IMR-90 (cell line): ENCODE results near the gene ZNF782. TPM values are rescaled to one million over a fixed set of nuclear protein-coding genes. Genes with fewer than 3 reads are reported as not detected.

Experiments
- ATAC-seq: fragments of 200-7000 bp; cut with Tn5 transposase; 2 replicates; pipeline ENCODE4 v1.9.1; 2020; ENCODE audit warnings: low read depth, mild to moderate bottlenecking, moderate library complexity
- BruUV-seq: library from RNA; stranded (reverse); fragments of 400-500 nt; replicated peaks from 2 replicates; lab custom pipeline; 2021; lab: Mats Ljungman, UMichigan
- CTCF ChIA-PET: fragments of 300-600 bp; formaldehyde crosslinking; extraction: SDS; loops from one replicate; lab custom pipeline; 2021; ENCODE audit warnings: antibody characterized with exemption; lab: Yijun Ruan, JAX
- POLR2A ChIA-PET: fragments of 300-600 bp; sonication (Branson Sonifier 250); formaldehyde crosslinking; loops from one replicate; lab custom pipeline; 2022; ENCODE audit warnings: antibody characterized with exemption; ENCODE audit not compliant: unreplicated experiment; lab: Charles Lee
- DNase-seq: peaks from one replicate; pipeline ENCODE4 v3.0.0; 2013
- H2AFZ ChIP-seq: replicated peaks from 2 replicates; pipeline ENCODE3; 2013; ENCODE audit warnings: low read length, mild to moderate bottlenecking; ENCODE audit not compliant: poor library complexity
- H2AK5ac ChIP-seq: 2 replicates; pipeline ENCODE4 v1.6.1; 2013; ENCODE audit warnings: low read depth, low read length, inconsistent platforms
- H2AK9ac ChIP-seq: replicated peaks from 2 replicates; pipeline ENCODE3; 2013; ENCODE audit warnings: mild to moderate bottlenecking, low read depth, low read length, moderate library complexity; ENCODE audit not compliant: poor library complexity
- H2BK120ac ChIP-seq: 2 replicates; pipeline ENCODE4 v1.6.1; 2013; ENCODE audit warnings: low read depth, low read length, inconsistent platforms
- H2BK15ac ChIP-seq: 3 replicates; pipeline ENCODE4 v1.6.1; 2013; ENCODE audit warnings: low read depth, low read length, inconsistent platforms
- H2BK20ac ChIP-seq: 2 replicates; pipeline ENCODE4 v1.6.1; 2013; ENCODE audit warnings: low read depth, mild to moderate bottlenecking, inconsistent platforms, low read length, moderate library complexity
- H2BK5ac ChIP-seq: 2 replicates; pipeline ENCODE4 v1.6.1; 2013; ENCODE audit warnings: mild to moderate bottlenecking, low read depth, low read length, inconsistent platforms; ENCODE audit not compliant: poor library complexity, severe bottlenecking
- H3K14ac ChIP-seq: replicated peaks from 2 replicates; pipeline ENCODE4 v1.6.1; 2013; ENCODE audit warnings: low read depth, low read length, inconsistent platforms
- H3K18ac ChIP-seq: 2 replicates; pipeline ENCODE4 v1.6.1; 2013; ENCODE audit warnings: low read depth, low read length, control low read depth
- H3K23ac ChIP-seq: 2 replicates; pipeline ENCODE4 v1.6.1; 2013; ENCODE audit warnings: low read depth, low read length, inconsistent platforms
- H3K27ac ChIP-seq: 2 replicates; pipeline ENCODE4 v1.5.1; 2013; ENCODE audit warnings: mild to moderate bottlenecking, control low read depth, low read length; ENCODE audit not compliant: insufficient read depth
- H3K27me3 ChIP-seq: 2 replicates; pipeline ENCODE4 v1.6.1; 2013; ENCODE audit warnings: low read length; ENCODE audit not compliant: control insufficient read depth, insufficient read depth
- H3K36me3 ChIP-seq: 2 replicates; pipeline ENCODE4 v1.6.1; 2013; ENCODE audit warnings: low read length, mixed read lengths; ENCODE audit not compliant: control insufficient read depth, insufficient read depth
- H3K4ac ChIP-seq: 2 replicates; pipeline ENCODE4 v1.6.1; 2013; ENCODE audit warnings: low read depth, low read length, inconsistent platforms
- H3K4me1 ChIP-seq: 2 replicates; pipeline ENCODE4 v1.6.1; 2013; ENCODE audit warnings: low read length, mixed read lengths; ENCODE audit not compliant: control insufficient read depth, insufficient read depth
- H3K4me2 ChIP-seq: 2 replicates; pipeline ENCODE4 v1.6.1; 2013; ENCODE audit warnings: low read depth, mild to moderate bottlenecking, control low read depth, low read length, moderate library complexity
- H3K4me3 ChIP-seq: 2 replicates; pipeline ENCODE4 v1.5.1; 2013; ENCODE audit warnings: low read depth, mild to moderate bottlenecking, control low read depth, low read length, moderate library complexity; ENCODE audit not compliant: insufficient read depth
- H3K56ac ChIP-seq: 2 replicates; pipeline ENCODE4 v1.6.1; 2013; ENCODE audit warnings: low read length, inconsistent platforms; ENCODE audit not compliant: insufficient read depth; ENCODE audit errors: extremely low read depth
- H3K79me1 ChIP-seq, 2 experiments: 2 replicates each; pipeline ENCODE4 v1.6.1; 2013; ENCODE audit warnings: low read length in 2 of 2, inconsistent platforms in 1 of 2, low read depth in 1 of 2
- H3K9ac ChIP-seq: 2 replicates; pipeline ENCODE4 v1.6.1; 2013; ENCODE audit warnings: low read depth, low read length, control low read depth
- H3K9me1 ChIP-seq: 2 replicates; pipeline ENCODE4 v1.6.1; 2013; ENCODE audit warnings: low read length, inconsistent platforms; ENCODE audit not compliant: insufficient read depth
- H3K9me3 ChIP-seq: 2 replicates; pipeline ENCODE4 v1.6.1; 2013; ENCODE audit warnings: low read length; ENCODE audit not compliant: control insufficient read depth, insufficient read depth
- H4K20me1 ChIP-seq: 2 replicates; pipeline ENCODE4 v1.6.1; 2013; ENCODE audit warnings: low read length, inconsistent platforms; ENCODE audit not compliant: insufficient read depth
- H4K5ac ChIP-seq: 2 replicates; pipeline ENCODE4 v1.6.1; 2013; ENCODE audit warnings: mild to moderate bottlenecking, low read depth, low read length, control low read depth
- H4K8ac ChIP-seq, 2 experiments: 2 replicates each; pipeline ENCODE4 v1.6.1; 2013; ENCODE audit warnings: low read depth in 2 of 2, low read length in 2 of 2, control low read depth in 1 of 2, inconsistent platforms in 1 of 2
- H4K91ac ChIP-seq: 2 replicates; pipeline ENCODE4 v1.6.1; 2013; ENCODE audit warnings: low read depth, low read length, inconsistent platforms; ENCODE audit not compliant: insufficient read depth
- BHLHE40 ChIP-seq: fragments of 150-350 bp; IDR thresholded peaks from 2 replicates; pipeline ENCODE4 v1.6.1; 2016; ENCODE audit warnings: mild to moderate bottlenecking, low read depth, low read length
- CEBPB ChIP-seq: IDR thresholded peaks from 2 replicates; pipeline ENCODE4 v1.6.1; 2012; ENCODE audit warnings: low read depth, low read length, improper control_type of control experiment
- CHD1 ChIP-seq: IDR thresholded peaks from 2 replicates; pipeline ENCODE4 v1.6.1; 2012; ENCODE audit warnings: low read depth, low read length, improper control_type of control experiment
- CTCF ChIP-seq: conservative IDR thresholded peaks from 2 replicates; pipeline ENCODE4 v1.5.1; 2012; ENCODE audit warnings: mild to moderate bottlenecking, low read depth, low read length, improper control_type of control experiment
- ELK1 ChIP-seq: fragments of 150-350 bp; IDR thresholded peaks from 2 replicates; pipeline ENCODE4 v1.6.1; 2016; ENCODE audit warnings: low read depth, mild to moderate bottlenecking, low read length, moderate library complexity, borderline replicate concordance
- MAFK ChIP-seq: IDR thresholded peaks from 2 replicates; pipeline ENCODE4 v1.6.1; 2012; ENCODE audit warnings: low read depth, low read length, improper control_type of control experiment
- MAZ ChIP-seq: IDR thresholded peaks from 2 replicates; pipeline ENCODE4 v1.6.1; 2012; ENCODE audit warnings: low read depth, mild to moderate bottlenecking, low read length, improper control_type of control experiment, moderate library complexity, borderline replicate concordance
- MXI1 ChIP-seq: IDR thresholded peaks from 2 replicates; pipeline ENCODE4 v1.6.1; 2012; ENCODE audit warnings: low read depth, mild to moderate bottlenecking, low read length, moderate library complexity, borderline replicate concordance
- NFE2L2 ChIP-seq: fragments of 150-350 bp; IDR thresholded peaks from 2 replicates; pipeline ENCODE4 v1.6.1; 2016; ENCODE audit warnings: low read depth, mild to moderate bottlenecking, low read length
- POLR2A ChIP-seq: IDR thresholded peaks from 2 replicates; pipeline ENCODE4 v1.6.1; 2012; ENCODE audit warnings: mild to moderate bottlenecking, low read depth, low read length
- RAD21 ChIP-seq: IDR thresholded peaks from 2 replicates; pipeline ENCODE4 v1.6.1; 2012; ENCODE audit warnings: low read length, improper control_type of control experiment
- RCOR1 ChIP-seq: IDR thresholded peaks from 2 replicates; pipeline ENCODE4 v1.6.1; 2012; ENCODE audit warnings: mild to moderate bottlenecking, low read length, improper control_type of control experiment; ENCODE audit not compliant: insufficient replicate concordance
- RFX5 ChIP-seq: IDR thresholded peaks from 2 replicates; pipeline ENCODE4 v1.8.0; 2012; ENCODE audit warnings: low read depth, mild to moderate bottlenecking, low read length, moderate library complexity
- USF2 ChIP-seq: fragments of 150-350 bp; IDR thresholded peaks from 2 replicates; pipeline ENCODE4 v1.6.1; 2017; ENCODE audit warnings: mild to moderate bottlenecking, antibody characterized with exemption, low read length, low read depth
- WGBS, 2 experiments: methylation state at CpG; one replicate each; pipeline versions ENCODE4 v1.1.5 to v1.1.7; 2013; ENCODE audit warnings: missing lambda C conversion rate in 2 of 2; ENCODE audit not compliant: insufficient read length in 1 of 2; ENCODE audit errors: extremely low coverage in 2 of 2; 5-methylcytosine and 5-hydroxymethylcytosine counted together
- dilution Hi-C: fragments of 300-500 bp; cut with HindIII; formaldehyde crosslinking; loops from one replicate; pipeline ENCODE4 v1.14.3; 2018; ENCODE audit warnings: low sequenced_read_pairs; ENCODE audit not compliant: unreplicated experiment
- in situ Hi-C: fragments of 300-500 bp; cut with MboI; formaldehyde crosslinking; loops from 3 replicates; pipeline ENCODE4 v1.14.3; 2019; ENCODE audit warnings: low sequenced_read_pairs, inconsistent platforms, mixed read lengths
- intact Hi-C: fragments of 100-400 bp; cut with micrococcal nuclease; formaldehyde crosslinking; loops from 2 replicates; pipeline ENCODE4 v1.10.0; 2022
- polyA plus RNA-seq, 3 experiments: library from polyadenylated mRNA; depleted of rRNA; stranded (reverse); fragments of >200 nt; gene quantifications; 2 replicates each; pipeline ENCODE4 v1.2.3, GENCODE V29; 2012; ENCODE audit warnings: low replicate concordance in 1 of 3
- total RNA-seq: library from RNA; depleted of rRNA; stranded (reverse); fragments of >200 nt; gene quantifications from 2 replicates; pipeline ENCODE4 v1.2.3, GENCODE V29; 2012

Gene ZNF782
- total and polyA plus RNA-seq, 2 of the 4 experiments (the other 2 are of a cell fraction): 0.86 to 4.3 TPM

GRCh38 chr9:96868709-96869108 lies 14.4 kb upstream of the ZNF782 start:
- H4K20me1 ChIP-seq: no peaks in the 10 kb centered on the region
- ChIA-PET CTCF (no interaction called here), POLR2A (no interaction called here)
- H4K5ac ChIP-seq: no peak overlapping the region
- no peak overlapping the region for H3K4me2 ChIP-seq
- H2BK120ac ChIP-seq: no peak overlapping the region
- no peak overlapping the region for H2AK5ac ChIP-seq
- no peak overlapping the region for H3K27ac ChIP-seq
- H2BK15ac ChIP-seq: no peak overlapping the region
- H2BK20ac ChIP-seq: no peak overlapping the region
- no peak overlapping the region for H3K23ac ChIP-seq
- H3K18ac ChIP-seq: no peak overlapping the region
- no peak for DNase-seq
- no peaks in the 10 kb centered on the region for H3K4me1 ChIP-seq
- TF ChIP-seq BHLHE40: no peak
- no peak for TF ChIP-seq CHD1
- no peak for TF ChIP-seq RAD21
- no peak for TF ChIP-seq USF2
- no peak for TF ChIP-seq CEBPB
- no peak for TF ChIP-seq MAFK
- no peak for TF ChIP-seq NFE2L2
- TF ChIP-seq RCOR1: no peak
- TF ChIP-seq ELK1: no peak
- TF ChIP-seq MAZ: no peak
- TF ChIP-seq MXI1: no peak
- TF ChIP-seq CTCF: no peak
- TF ChIP-seq RFX5: no peak
- no peak for TF ChIP-seq POLR2A
- no peak overlapping the region for H3K9ac ChIP-seq
- ATAC-seq: no peak
- no peaks in the 10 kb centered on the region for H3K9me1 ChIP-seq
- no peak overlapping the region for H3K4ac ChIP-seq
- no peak overlapping the region for H3K14ac ChIP-seq
- H2BK5ac ChIP-seq: no peak overlapping the region
- no peaks in the 10 kb centered on the region for H3K36me3 ChIP-seq
- BruUV-seq: no TSS peak
- H3K9me3 ChIP-seq: no peaks in the 10 kb centered on the region
- no peak overlapping the region for H2AK9ac ChIP-seq
- H4K91ac ChIP-seq: no peak overlapping the region
- in situ Hi-C loops: loop anchor here (10.0 kb wide), 1 partner anchor 746 kb away; no protein-coding TSS in a partner anchor
- no peak overlapping the region for H3K4me3 ChIP-seq
- no peaks in the 10 kb centered on the region for H3K79me1 ChIP-seq
- no peak overlapping the region for H3K56ac ChIP-seq
- dilution Hi-C loops: no loop called here
- H4K8ac ChIP-seq: no peak overlapping the region
- H3K27me3 ChIP-seq: peaks cover 2% of the 10 kb centered on the region; the same call in 1 of the 2 replicates
- H2AFZ ChIP-seq: no peak overlapping the region
- no CpG with 5 or more reads among the region's 5 CpGs for WGBS, 2 experiments
- intact Hi-C loops: no loop called here
